GM23248 (cell line): ENCODE results near the gene RAD51B.

Source experiments
- EZH2 ChIP-seq: fragments of 200-600 bp; sonication (generic); IDR thresholded peaks from 2 replicates; pipeline ENCODE4 v1.6.1; 2018; ENCODE audit warnings: antibody characterized with exemption, mild to moderate bottlenecking; ENCODE audit not compliant: insufficient read depth, poor library complexity, severe bottlenecking
- EZH2phosphoT487 ChIP-seq: fragments of 200-600 bp; sonication (generic); IDR thresholded peaks from 2 replicates; pipeline ENCODE4 v1.6.1; 2018; ENCODE audit warnings: antibody characterized with exemption, moderate library complexity, mild to moderate bottlenecking, low read depth; ENCODE audit not compliant: insufficient read depth

- TF ChIP-seq EZH2: no peak
- no peak for TF ChIP-seq EZH2phosphoT487
Measured at GRCh38 chr14:67927244-67927643, 107.7 kb downstream of the RAD51B start.
